HEK293 (cell line): Measurements from ENCODE around the gene GID8.

ENCODE experiments used
- EGR2 ChIP-seq: fragments of 450-650 bp; formaldehyde crosslinking; IDR thresholded peaks from 2 replicates; pipeline ENCODE4 v1.5.1; 2016; ENCODE audit warnings: low read depth, missing biosample characterization, missing genetic modification characterization
- INSM2 ChIP-seq: fragments of 450-650 bp; formaldehyde crosslinking; IDR thresholded peaks from 2 replicates; pipeline ENCODE4 v1.5.1; 2016; ENCODE audit warnings: missing biosample characterization, missing genetic modification characterization
- KLF8 ChIP-seq: fragments of 450-650 bp; formaldehyde crosslinking; IDR thresholded peaks from 2 replicates; pipeline ENCODE4 v1.5.1; 2016; ENCODE audit warnings: missing biosample characterization, missing genetic modification characterization
- PBX3 ChIP-seq: sonication (generic); formaldehyde crosslinking; IDR thresholded peaks from 2 replicates; pipeline ENCODE4 v1.8.1; 2022; ENCODE audit warnings: mild to moderate bottlenecking, moderate library complexity, missing genetic modification reagents
- PRDM2 ChIP-seq: fragments of 450-650 bp; formaldehyde crosslinking; IDR thresholded peaks from 2 replicates; pipeline ENCODE4 v1.5.1; 2016; ENCODE audit warnings: missing biosample characterization, missing genetic modification characterization, borderline replicate concordance
- PRDM4 ChIP-seq: fragments of 450-650 bp; formaldehyde crosslinking; IDR thresholded peaks from 2 replicates; pipeline ENCODE4 v1.5.1; 2017; ENCODE audit warnings: missing biosample characterization, missing genetic modification characterization
- ZBTB10 ChIP-seq: fragments of 450-650 bp; formaldehyde crosslinking; IDR thresholded peaks from 2 replicates; pipeline ENCODE4 v1.5.1; 2016; ENCODE audit warnings: missing biosample characterization, missing genetic modification characterization
- ZFP37 ChIP-seq: fragments of 450-650 bp; formaldehyde crosslinking; IDR thresholded peaks from 2 replicates; pipeline ENCODE4 v1.5.1; 2016; ENCODE audit warnings: missing biosample characterization, missing genetic modification characterization
- ZNF2 ChIP-seq: fragments of 450-650 bp; formaldehyde crosslinking; IDR thresholded peaks from 2 replicates; pipeline ENCODE4 v1.5.1; 2016; ENCODE audit warnings: missing biosample characterization, missing genetic modification characterization
- ZNF324 ChIP-seq: fragments of 450-650 bp; formaldehyde crosslinking; IDR thresholded peaks from 2 replicates; pipeline ENCODE4 v1.5.1; 2016; ENCODE audit warnings: missing biosample characterization, missing genetic modification characterization
- ZNF398 ChIP-seq: fragments of 450-650 bp; formaldehyde crosslinking; IDR thresholded peaks from 2 replicates; pipeline ENCODE4 v1.5.1; 2017; ENCODE audit warnings: missing biosample characterization, missing genetic modification characterization
- ZNF521 ChIP-seq: fragments of 450-650 bp; formaldehyde crosslinking; IDR thresholded peaks from 2 replicates; pipeline ENCODE4 v1.5.1; 2017; ENCODE audit warnings: missing biosample characterization, mild to moderate bottlenecking, missing genetic modification characterization
- ZNF585B ChIP-seq: fragments of 450-650 bp; formaldehyde crosslinking; IDR thresholded peaks from 2 replicates; pipeline ENCODE4 v1.5.1; 2016; ENCODE audit warnings: missing biosample characterization, missing genetic modification characterization
- ZNF600 ChIP-seq: fragments of 450-650 bp; formaldehyde crosslinking; IDR thresholded peaks from 2 replicates; pipeline ENCODE4 v1.5.1; 2016; ENCODE audit warnings: missing biosample characterization, missing genetic modification characterization
- ZNF692 ChIP-seq: fragments of 450-650 bp; formaldehyde crosslinking; IDR thresholded peaks from 2 replicates; pipeline ENCODE4 v1.5.1; 2016; ENCODE audit warnings: missing biosample characterization, missing genetic modification characterization
- ZSCAN16 ChIP-seq: fragments of 450-650 bp; formaldehyde crosslinking; IDR thresholded peaks from 2 replicates; pipeline ENCODE4 v1.5.1; 2016; ENCODE audit warnings: missing biosample characterization, missing genetic modification characterization

Gene GID8

GRCh38 chr20:62937268-62938104 is 461 bp upstream of the GID8 start (continued):
- TF ChIP-seq ZNF692 (tag by site-specific recombination) (peak; percentile 77), PRDM4 (peak; percentile 38; the same call in 1 of the 2 replicates), ZBTB10 (tag by site-specific recombination) (peak; percentile 73), ZNF521 (no peak), INSM2 (tag by site-specific recombination) (no peak), KLF8 (peak; percentile 83), ZNF2 (tag by site-specific recombination) (peak; percentile 78; the same call in 1 of the 2 replicates), PBX3 (CRISPR knock-in tag) (0 out of 2 replicates have a peak, but pooled peaks have one; percentile 53), ZNF600 (tag by site-specific recombination) (peak; percentile 89; the same call in 1 of the 2 replicates), ZFP37 (tag by site-specific recombination) (peak; percentile 79; the same call in 1 of the 2 replicates), PRDM2 (tag by site-specific recombination) (0 out of 2 replicates have a peak, but pooled peaks have one; percentile 79), EGR2 (peak; percentile 88), ZSCAN16 (tag by site-specific recombination) (0 out of 2 replicates have a peak, but pooled peaks have one; percentile 18), ZNF585B (tag by site-specific recombination) (no peak), ZNF324 (tag by site-specific recombination) (peak; percentile 67; the same call in 1 of the 2 replicates), ZNF398 (tag by site-specific recombination) (no peak)
